Stomach (tissue), 9 donors: ENCODE measurements around the gene RBFOX2. TPM values are rescaled to one million over a fixed set of nuclear protein-coding genes. Genes with fewer than 3 reads are reported as not detected.
"Not testable (repeated sequence)": the region's sequence is repeated elsewhere in the genome, so short reads cannot be mapped to it uniquely, and the experiment has no call there.

Experiments used
- DNase-seq, 2 donors: peaks; one replicate each; pipeline versions ENCODE4 v3.0.0 to v3.0.0-alpha.2; 2013 to 2019
- H3K27ac ChIP-seq, 5 donors: fragments of 200-600 bp in 4 of 5; sonication (generic) in 4 of 5; one replicate each; pipeline ENCODE4 v1.5.1; 2013 to 2019; ENCODE audit warnings: mild to moderate bottlenecking in 1 of 5, moderate library complexity in 1 of 5
- H3K27me3 ChIP-seq, 3 donors: fragments of 200-600 bp; sonication (generic); one replicate each; pipeline ENCODE4 v1.5.1; 2017 to 2019; ENCODE audit warnings: mixed run types in 1 of 3
- H3K36me3 ChIP-seq, 4 donors: fragments of 200-600 bp; sonication (generic); 1 replicate in 3 of 4; 2 replicates in 1 of 4; pipeline ENCODE4 v1.5.1; 2016 to 2019
- H3K4me1 ChIP-seq, 4 donors: fragments of 200-600 bp; sonication (generic); one replicate each; pipeline ENCODE4 v1.5.1; 2016 to 2019
- H3K4me3 ChIP-seq, 4 donors: fragments of 200-600 bp; sonication (generic) in 3 of 4; one replicate each; pipeline ENCODE4 v1.5.1; 2016 to 2019; ENCODE audit warnings: mild to moderate bottlenecking in 1 of 4
- H3K9me3 ChIP-seq, 4 donors: fragments of 200-600 bp; sonication (generic); one replicate each; pipeline ENCODE4 v1.5.1; 2016 to 2019
- CTCF ChIP-seq, 7 experiments: fragments of 450-650 bp in 4 of 7; fragments of 200-600 bp in 3 of 7; sonication (generic) in 3 of 7; IDR thresholded peaks; one replicate each; pipeline ENCODE4 v1.5.1; 2016 to 2019; ENCODE audit warnings: antibody characterized with exemption in 7 of 7, control low read depth in 2 of 7, mild to moderate bottlenecking in 1 of 7
- EP300 ChIP-seq: sonication (generic); formaldehyde crosslinking; IDR thresholded peaks from one replicate; pipeline ENCODE4 v1.6.1; 2017; ENCODE audit warnings: antibody characterized with exemption
- POLR2A ChIP-seq, 4 donors: fragments of 450-650 bp; IDR thresholded peaks; one replicate each; pipeline ENCODE4 v1.6.1; 2016; ENCODE audit warnings: antibody characterized with exemption in 4 of 4, control low read depth in 2 of 4, mild to moderate bottlenecking in 1 of 4, moderate library complexity in 1 of 4
- POLR2AphosphoS5 ChIP-seq, 3 donors: sonication (generic); formaldehyde crosslinking; IDR thresholded peaks; one replicate each; pipeline ENCODE4 v1.6.1; 2016; ENCODE audit warnings: antibody characterized with exemption in 3 of 3
- WGBS, 5 donors: extraction: QIAGEN DNeasy Blood & Tissue Kit in 3 of 5; methylation state at CpG; one replicate each; pipeline versions ENCODE4 v1.1.5 to v1.1.7; 2013 to 2018; 5-methylcytosine and 5-hydroxymethylcytosine counted together
- intact Hi-C: fragments of 100-400 bp; cut with DNase I; formaldehyde crosslinking; loops from one replicate; pipeline ENCODE4 v1.15.1; 2023; ENCODE audit warnings: low total_unique reads
- polyA plus RNA-seq, 3 donors: library from polyadenylated mRNA; stranded (reverse); fragments of 200-250 nt; gene quantifications; one replicate each; pipeline ENCODE4 v1.2.3, GENCODE V29; 2013
- total RNA-seq, 5 donors: library from RNA; depleted of rRNA; stranded (reverse); fragments of >200 nt; gene quantifications; one replicate each; pipeline versions ENCODE4 v1.1.0 to v1.2.3, GENCODE V29; 2014 to 2016
- donor health status: healthy with polysubstance abuse.
- donor health status: Bipolar disorder and iron deficiency.
- donor health status: healthy.

Gene RBFOX2
- total and polyA plus RNA-seq, 8 donors = 14.9 to 176 (median 46.7) TPM

DNA sequence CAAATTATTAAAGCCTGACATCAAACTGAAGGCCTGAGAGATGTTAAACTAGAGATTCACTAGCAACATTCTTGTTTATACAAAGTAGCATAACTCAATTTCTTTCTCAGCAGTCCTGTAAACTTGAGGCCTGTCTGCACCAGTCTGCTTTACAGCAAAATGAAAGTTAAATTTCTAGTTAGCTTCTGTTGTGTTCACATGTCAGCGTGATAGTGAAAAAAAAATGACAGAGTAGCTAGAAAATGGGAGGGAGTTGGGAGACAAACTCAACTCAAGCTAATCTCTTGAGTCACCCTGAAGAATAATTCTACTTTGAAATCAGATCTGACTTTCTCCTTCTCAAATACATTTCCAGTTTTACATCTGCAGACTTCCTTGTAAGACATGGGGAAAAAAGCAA, 6.5 kb downstream of the RBFOX2 start:
- H3K27me3 ChIP-seq = no peaks in the 10 kb centered on the region
- no peaks in the 10 kb centered on the region for H3K36me3 ChIP-seq
- DNase-seq = peak in 1 of 2 donors; percentile 62
- H3K27ac ChIP-seq = peak overlapping the region in 4 of 5 donors; percentile 38 to 68 (median 61)
- TF ChIP-seq EP300 (no peak), CTCF (IDR thresholded peaks at IDR 0.05) (no peak), POLR2A (IDR thresholded peaks at IDR 0.05) (no peak), POLR2AphosphoS5 (IDR thresholded peaks at IDR 0.05) (no peak)
- H3K4me1 ChIP-seq = peaks cover 27 to 87% (median 48%) of the 10 kb centered on the region in 4 donors
- no peaks in the 10 kb centered on the region for H3K9me3 ChIP-seq
- 14 to 31% (median 19%) methylated on average over 1 of the region's 1 CpG for WGBS, 5 donors
- intact Hi-C loops = no loop called here
- no peak overlapping the region for H3K4me3 ChIP-seq

DNA sequence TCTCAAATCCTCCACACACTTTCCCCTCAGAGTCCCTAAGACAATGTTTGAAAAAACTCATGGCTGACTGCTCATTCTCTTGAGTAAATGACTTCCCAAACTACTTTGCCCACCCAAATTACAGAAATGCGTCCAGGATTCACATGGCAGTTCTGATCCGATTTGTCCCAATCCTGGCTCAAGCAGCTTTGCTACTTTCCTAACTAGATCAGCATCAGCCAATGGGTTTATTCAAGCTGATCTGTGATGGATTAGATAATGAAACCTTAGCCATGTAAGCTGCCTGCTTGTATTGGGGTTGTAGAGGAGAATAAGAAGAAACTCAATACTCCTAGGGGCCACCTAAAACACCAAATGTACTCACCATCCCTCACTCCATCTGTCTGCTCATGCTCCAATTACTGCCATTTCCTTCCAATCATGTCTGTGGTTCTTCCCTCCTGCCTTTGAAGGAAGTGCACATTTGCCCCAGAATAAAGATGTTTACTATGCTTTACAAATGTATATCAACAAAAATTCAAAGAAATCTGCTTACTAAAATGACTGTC, 6.9 kb downstream of the RBFOX2 start:
- no peak for TF ChIP-seq POLR2AphosphoS5 (IDR thresholded peaks at IDR 0.05)
- TF ChIP-seq CTCF (IDR thresholded peaks at IDR 0.05) = no peak
- TF ChIP-seq EP300 = no peak
- no peak for TF ChIP-seq POLR2A (IDR thresholded peaks at IDR 0.05)
- H3K27ac ChIP-seq = peak overlapping the region in 4 of 5 donors; percentile 38 to 68 (median 61)
- peaks cover 28 to 87% (median 49%) of the 10 kb centered on the region in 4 donors for H3K4me1 ChIP-seq
- H3K36me3 ChIP-seq = no peaks in the 10 kb centered on the region
- no peak for DNase-seq
- H3K27me3 ChIP-seq = no peaks in the 10 kb centered on the region
- WGBS, 5 donors = 49 to 67% (median 63%) methylated on average over 2 of the region's 2 CpGs
- intact Hi-C loops = no loop called here
- H3K4me3 ChIP-seq = no peak overlapping the region
- no peaks in the 10 kb centered on the region for H3K9me3 ChIP-seq

GRCh38 chr22:36020865-36021264, 7.8 kb downstream of the RBFOX2 start:
- peak overlapping the region in 1 of 5 donors; percentile 63 for H3K27ac ChIP-seq
- 95 to 98% (median 95%) methylated on average over 3 of the region's 3 CpGs for WGBS, 5 donors
- H3K9me3 ChIP-seq, intact Hi-C loops, H3K36me3 ChIP-seq, H3K4me3 ChIP-seq, H3K27me3 ChIP-seq, DNase-seq: not testable (repeated sequence)
- peaks cover 29 to 87% (median 47%) of the 10 kb centered on the region in 4 donors for H3K4me1 ChIP-seq

DNA sequence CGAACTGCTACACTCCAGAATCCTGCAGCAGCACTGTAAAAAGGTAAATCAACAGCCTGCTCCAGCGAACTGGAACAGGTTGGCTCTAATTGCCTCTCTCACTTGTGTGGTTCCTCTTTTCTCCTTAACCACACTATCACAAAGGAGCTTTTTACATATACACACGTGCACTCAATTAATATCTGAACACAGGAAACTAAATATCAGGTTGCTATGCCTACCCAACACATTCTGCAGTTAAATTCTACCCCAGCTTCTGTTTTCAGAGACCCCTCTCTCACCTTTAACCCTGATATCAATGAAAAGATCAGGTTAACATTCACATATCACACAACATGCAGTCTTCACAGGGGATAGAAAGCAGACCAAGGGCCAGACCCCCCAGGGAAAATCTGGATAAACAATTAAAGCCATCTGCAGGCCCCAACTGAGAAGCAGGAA, 11.0 kb downstream of the RBFOX2 start:
- peak in 1 of 2 donors; percentile 68 for DNase-seq
- WGBS, 5 donors = 20 to 56% (median 39%) methylated on average over 3 of the region's 3 CpGs

More for the DNA sequence above, 11.0 kb downstream of the RBFOX2 start:
- intact Hi-C loops = no loop called here
- H3K27ac ChIP-seq = peak overlapping the region in 2 of 5 donors; percentile 44 to 46
- H3K4me3 ChIP-seq = no peak overlapping the region
- H3K4me1 ChIP-seq = peaks cover 36 to 88% (median 58%) of the 10 kb centered on the region in 4 donors
- no peaks in the 10 kb centered on the region for H3K36me3 ChIP-seq
- no peaks in the 10 kb centered on the region for H3K9me3 ChIP-seq
- no peaks in the 10 kb centered on the region for H3K27me3 ChIP-seq
- no peak for TF ChIP-seq POLR2AphosphoS5 (IDR thresholded peaks at IDR 0.05)
- no peak for TF ChIP-seq CTCF (IDR thresholded peaks at IDR 0.05)
- no peak for TF ChIP-seq POLR2A (IDR thresholded peaks at IDR 0.05)
- TF ChIP-seq EP300 = no peak
